GM18508 (cell line): Measurements from ENCODE around the gene BSDC1.
"Not testable (repeated sequence)": the region's sequence is repeated elsewhere in the genome, so short reads cannot be mapped to it uniquely, and the experiment has no call there.

Source experiments
- ATAC-seq: cut with Tn5 transposase; IDR thresholded peaks from one replicate; pipeline ENCODE4 v1.9.1; 2021; ENCODE audit warnings: moderate number of reproducible peaks; ENCODE audit not compliant: insufficient read depth, unreplicated experiment

BSDC1 gene

GRCh38 chr1:32396524-32396923, 2.3 kb upstream of the BSDC1 start:
- not testable (repeated sequence) for ATAC-seq

GRCh38 chr1:32394890-32395432, 720 bp upstream of the BSDC1 start:
- ATAC-seq = no peak

- ATAC-seq = no peak
These were observed 455 bp downstream of the BSDC1 start for GRCh38 chr1:32393832-32394140.

GRCh38 chr1:32393136-32393535, 1.1 kb downstream of the BSDC1 start:
- ATAC-seq = no peak

GRCh38 chr1:32392325-32392724, 1.9 kb downstream of the BSDC1 start:
- no peak for ATAC-seq

GRCh38 chr1:32390904-32391870, 3.1 kb downstream of the BSDC1 start:
- ATAC-seq = no peak

GRCh38 chr1:32388641-32389040, 5.6 kb downstream of the BSDC1 start:
- ATAC-seq = no peak

GRCh38 chr1:32386676-32387392, 7.4 kb downstream of the BSDC1 start:
- ATAC-seq = no peak

GRCh38 chr1:32380057-32380456, 14.2 kb downstream of the BSDC1 start:
- no peak for ATAC-seq

GRCh38 chr1:32377541-32378220, 16.6 kb downstream of the BSDC1 start:
- no peak for ATAC-seq

GRCh38 chr1:32376199-32376598, 18.0 kb downstream of the BSDC1 start:
- no peak for ATAC-seq

- ATAC-seq = no peak
These were observed 20.1 kb downstream of the BSDC1 start for GRCh38 chr1:32373996-32374592.

GRCh38 chr1:32372149-32372756, 22.0 kb downstream of the BSDC1 start:
- ATAC-seq = no peak

- no peak for ATAC-seq
These were observed 26.2 kb downstream of the BSDC1 start for GRCh38 chr1:32367912-32368635.

- ATAC-seq = no peak
These were observed 28.8 kb downstream of the BSDC1 start for GRCh38 chr1:32365445-32365844.

GRCh38 chr1:32364836-32365235, 29.4 kb downstream of the BSDC1 start:
- no peak for ATAC-seq

- no peak for ATAC-seq
These were observed 30.5 kb downstream of the BSDC1 start for GRCh38 chr1:32363713-32364112.

- no peak for ATAC-seq
These were observed 31.5 kb downstream of the BSDC1 start, which contains the start of the genes FAM229A and TSSK3 for GRCh38 chr1:32362474-32363313. FAM229A (minus strand) TSS chr1:32362485; CDS start chr1:32362091, 394 bp downstream. TSSK3 (plus strand) TSS chr1:32362539; CDS start chr1:32362702, 163 bp downstream.
